ENCODE results near the gene GRAMD1B.
"Not testable (repeated sequence)": the region's sequence is repeated elsewhere in the genome, so short reads cannot be mapped to it uniquely, and the experiment has no call there.

Gene GRAMD1B

GRCh38 chr11:123653483-123653826 lies 223.4 kb downstream of the GRAMD1B start:
- no peak overlapping the region for H3K27ac ChIP-seq
- DNase-seq (ENCODE audit: low spot score) = no peak
- TF ChIP-seq CTCF (IDR thresholded peaks at IDR 0.05) = no peak
- H3K4me3 ChIP-seq = peak overlapping the region; percentile 61

GRCh38 chr11:123653827-123654565 lies 223.9 kb downstream of the GRAMD1B start:
- Histone ChIP-seq H3K27ac (no peak overlapping the region), H3K4me3 (peak overlapping the region; percentile 61)
- DNase-seq (ENCODE audit: low spot score) = no peak
- no peak for TF ChIP-seq CTCF (IDR thresholded peaks at IDR 0.05)

GRCh38 chr11:123654566-123655081 lies 224.6 kb downstream of the GRAMD1B start, which contains the start of gene SCN3B:
Gene SCN3B, minus strand, starts transcription at chr11:123654624. Its CDS starts 823 bp downstream, at chr11:123653801.
- Histone ChIP-seq H3K27ac (no peak within 1 kb of the TSS), H3K4me3 (peak within 1 kb of the TSS; percentile 61)
- TF ChIP-seq CTCF (IDR thresholded peaks at IDR 0.05) = no peak
- no peak for DNase-seq (ENCODE audit: low spot score)

- no peak overlapping the region for H3K27ac ChIP-seq
- no peak for TF ChIP-seq CTCF (IDR thresholded peaks at IDR 0.05)
- no peak overlapping the region for H3K4me3 ChIP-seq
- no peak for DNase-seq (ENCODE audit: low spot score)
Measured at GRCh38 chr11:123659311-123659710, 229.2 kb downstream of the GRAMD1B start.

- H3K27ac ChIP-seq; DNase-seq (ENCODE audit: low spot score); H3K4me3 ChIP-seq: not testable (repeated sequence)
Measured at GRCh38 chr11:123659965-123660364, 229.9 kb downstream of the GRAMD1B start.

- TF ChIP-seq CTCF (IDR thresholded peaks at IDR 0.05) = no peak
- no peak overlapping the region for H3K4me3 ChIP-seq
- DNase-seq (ENCODE audit: low spot score) = no peak
- H3K27ac ChIP-seq = no peak overlapping the region
Measured at GRCh38 chr11:123665306-123665705, 235.2 kb downstream of the GRAMD1B start.

- no peak for DNase-seq (ENCODE audit: low spot score)
- no peak for TF ChIP-seq CTCF (IDR thresholded peaks at IDR 0.05)
- no peak overlapping the region for H3K4me3 ChIP-seq
- H3K27ac ChIP-seq = no peak overlapping the region
Measured at GRCh38 chr11:123670081-123670480, 240.0 kb downstream of the GRAMD1B start.

Measured in coronary artery (tissue), 2 donors.